HepG2 (cell line): ENCODE data around the gene ARIH2. TPM values are rescaled to one million over a fixed set of nuclear protein-coding genes. Genes with fewer than 3 reads are reported as not detected.
A peak's percentile ranks its signal among the peaks of the same experiment; 100 is the strongest.

Experiments
- CTCF ChIP-seq: sonication (generic); formaldehyde crosslinking; IDR thresholded peaks from 2 replicates; pipeline ENCODE4 v1.5.0; 2020; ENCODE audit warnings: mild to moderate bottlenecking, missing genetic modification reagents, moderate library complexity
- MAZ ChIP-seq, 2 experiments: sonication (generic) in 1 of 2; formaldehyde crosslinking in 1 of 2; IDR thresholded peaks; 2 replicates each; pipeline versions ENCODE4 v1.5.0 to v1.6.1; 2012 to 2020; ENCODE audit warnings: low read depth in 2 of 2, mild to moderate bottlenecking in 2 of 2, borderline replicate concordance in 1 of 2, improper control_type of control experiment in 1 of 2, low read length in 1 of 2, missing genetic modification reagents in 1 of 2, moderate library complexity in 1 of 2
- MYC ChIP-seq: sonication (generic); formaldehyde crosslinking; IDR thresholded peaks from 2 replicates; pipeline ENCODE4 v1.9.0; 2021; ENCODE audit warnings: missing genetic modification reagents, borderline replicate concordance
- NCOA5 ChIP-seq: sonication (generic); formaldehyde crosslinking; IDR thresholded peaks from 2 replicates; pipeline ENCODE4 v1.4.0; 2020; ENCODE audit warnings: missing genetic modification reagents
- NFKB2 ChIP-seq: sonication (generic); formaldehyde crosslinking; IDR thresholded peaks from 2 replicates; pipeline ENCODE4 v1.4.0; 2020; ENCODE audit warnings: missing genetic modification reagents, borderline replicate concordance
- ONECUT2 ChIP-seq: sonication (generic); formaldehyde crosslinking; IDR thresholded peaks from 2 replicates; pipeline ENCODE4 v1.4.0; 2020; ENCODE audit warnings: missing genetic modification reagents
- RBFOX2 ChIP-seq: fragments of 200-400 bp; formaldehyde crosslinking; IDR thresholded peaks from 2 replicates; pipeline ENCODE4 v1.6.1; 2017; ENCODE audit warnings: low read depth, mild to moderate bottlenecking, low read length
- RFX3 ChIP-seq: IDR thresholded peaks from 2 replicates; pipeline ENCODE4 v1.6.1; 2016; ENCODE audit warnings: missing biosample characterization, missing genetic modification reagents
- SOX5 ChIP-seq: IDR thresholded peaks from 2 replicates; pipeline ENCODE4 v1.6.1; 2016; ENCODE audit warnings: borderline replicate concordance
- STAG1 ChIP-seq: sonication (generic); formaldehyde crosslinking; IDR thresholded peaks from 2 replicates; pipeline ENCODE4 v1.4.0; 2020; ENCODE audit warnings: missing genetic modification reagents
- TGIF2 ChIP-seq: IDR thresholded peaks from 2 replicates; pipeline ENCODE4 v1.6.1; 2016; ENCODE audit warnings: control low read depth, missing compliant biosample characterization
- ZNF484 ChIP-seq: sonication (generic); formaldehyde crosslinking; IDR thresholded peaks from 2 replicates; pipeline ENCODE4 v1.5.1; 2020; ENCODE audit warnings: mild to moderate bottlenecking, low read depth, missing genetic modification reagents, borderline replicate concordance
- ZNF672 ChIP-seq: sonication (generic); formaldehyde crosslinking; IDR thresholded peaks from 2 replicates; pipeline ENCODE4 v1.8.1; 2022; ENCODE audit warnings: missing genetic modification reagents
- ZNF713 ChIP-seq: sonication (generic); formaldehyde crosslinking; IDR thresholded peaks from 2 replicates; pipeline ENCODE4 v1.4.0; 2020; ENCODE audit warnings: mild to moderate bottlenecking, missing genetic modification reagents
- ZNF792 ChIP-seq: IDR thresholded peaks from 2 replicates; pipeline ENCODE4 v1.6.1; 2016
- polyA plus RNA-seq, 8 experiments: library from polyadenylated mRNA; depleted of rRNA in 3 of 8; stranded (reverse) in 7 of 8; unstranded in 1 of 8; fragments of >200 nt; fragmentation: Illumina TruSeq in 4 of 8; extraction: Trizol in 4 of 8; gene quantifications; 2 replicates each; pipeline versions ENCODE4 v1.2.1 to v1.2.3, GENCODE V29; 2011 to 2016; ENCODE audit warnings: low read depth in 4 of 8, missing spikeins in 1 of 8, mixed read lengths in 1 of 8; ENCODE audit not compliant: insufficient read depth in 1 of 8
- total RNA-seq, 5 experiments: library from RNA; depleted of rRNA; stranded (reverse); fragments of >200 nt; fragmentation: Illumina TruSeq; extraction: Trizol; gene quantifications; 2 replicates each; pipeline ENCODE4 v1.2.3, GENCODE V29; 2016; ENCODE audit warnings: low read depth in 1 of 5
- TF ChIP-seq, protein P1 (sequence below): sonication (generic); formaldehyde crosslinking; IDR thresholded peaks from 2 replicates; pipeline ENCODE4 v1.4.0; 2020; ENCODE audit warnings: missing genetic modification reagents, mild to moderate bottlenecking, borderline replicate concordance

Gene ARIH2
- total and polyA plus RNA-seq, 2 of the 13 experiments (the other 11 are each of a cell fraction or from before 2014, with no cell fraction given): 64.8 to 83.3 TPM

- TF ChIP-seq CTCF (CRISPR knock-in tag) (peak; percentile 67), ZNF672 (CRISPR knock-in tag) (no peak), ZNF713 (CRISPR knock-in tag) (no peak), RBFOX2 (0 out of 2 replicates have a peak, but pooled peaks have one; percentile 26), SOX5 (CRISPR knock-in tag) (no peak), ZNF484 (no peak), STAG1 (peak; percentile 65), MAZ (IDR thresholded peaks at IDR 0.05; ENCODE audit: borderline replicate concordance, low read depth, low read length) (no peak), MAZ (CRISPR knock-in tag; IDR thresholded peaks at IDR 0.05; ENCODE audit: low read depth) (no peak), MYC (peak; percentile 14; the same call in 1 of the 2 replicates), ZNF792 (no peak), NFKB2 (CRISPR knock-in tag) (peak; percentile 31; the same call in 1 of the 2 replicates), RFX3 (CRISPR knock-in tag) (no peak), NCOA5 (CRISPR knock-in tag) (no peak), TGIF2 (CRISPR knock-in tag) (0 out of 2 replicates have a peak, but pooled peaks have one; percentile 32), ONECUT2 (CRISPR knock-in tag) (no peak)
- TF ChIP-seq, protein P1, sequence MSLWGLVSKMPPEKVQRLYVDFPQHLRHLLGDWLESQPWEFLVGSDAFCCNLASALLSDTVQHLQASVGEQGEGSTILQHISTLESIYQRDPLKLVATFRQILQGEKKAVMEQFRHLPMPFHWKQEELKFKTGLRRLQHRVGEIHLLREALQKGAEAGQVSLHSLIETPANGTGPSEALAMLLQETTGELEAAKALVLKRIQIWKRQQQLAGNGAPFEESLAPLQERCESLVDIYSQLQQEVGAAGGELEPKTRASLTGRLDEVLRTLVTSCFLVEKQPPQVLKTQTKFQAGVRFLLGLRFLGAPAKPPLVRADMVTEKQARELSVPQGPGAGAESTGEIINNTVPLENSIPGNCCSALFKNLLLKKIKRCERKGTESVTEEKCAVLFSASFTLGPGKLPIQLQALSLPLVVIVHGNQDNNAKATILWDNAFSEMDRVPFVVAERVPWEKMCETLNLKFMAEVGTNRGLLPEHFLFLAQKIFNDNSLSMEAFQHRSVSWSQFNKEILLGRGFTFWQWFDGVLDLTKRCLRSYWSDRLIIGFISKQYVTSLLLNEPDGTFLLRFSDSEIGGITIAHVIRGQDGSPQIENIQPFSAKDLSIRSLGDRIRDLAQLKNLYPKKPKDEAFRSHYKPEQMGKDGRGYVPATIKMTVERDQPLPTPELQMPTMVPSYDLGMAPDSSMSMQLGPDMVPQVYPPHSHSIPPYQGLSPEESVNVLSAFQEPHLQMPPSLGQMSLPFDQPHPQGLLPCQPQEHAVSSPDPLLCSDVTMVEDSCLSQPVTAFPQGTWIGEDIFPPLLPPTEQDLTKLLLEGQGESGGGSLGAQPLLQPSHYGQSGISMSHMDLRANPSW (CRISPR knock-in tag): no peak
- TF ChIP-seq, all 625 proteins: peak for 23
Measured at GRCh38 chr3:49013738-49014660, 95.4 kb downstream of the ARIH2 start (continued).
